Coronary artery (tissue), 2 donors: ENCODE data around the gene PLD3.

Source experiments
- DNase-seq: peaks from one replicate; pipeline ENCODE4 v3.0.0-alpha.2; 2017; ENCODE audit warnings: low spot score
- H3K27ac ChIP-seq, 2 donors: fragments of 200-600 bp; sonication (generic); one replicate each; pipeline ENCODE4 v1.5.1; 2016 to 2019
- H3K4me3 ChIP-seq: fragments of 200-600 bp; sonication (generic); 2 replicates; pipeline ENCODE4 v1.5.1; 2016; ENCODE audit warnings: mild to moderate bottlenecking, moderate library complexity
- CTCF ChIP-seq: fragments of 200-600 bp; sonication (generic); IDR thresholded peaks from one replicate; pipeline ENCODE4 v1.5.1; 2019; ENCODE audit warnings: antibody characterized with exemption

Gene PLD3

GRCh38 chr19:40395956-40396355, 47.5 kb downstream of the PLD3 start:
- no peak for TF ChIP-seq CTCF
- Histone ChIP-seq H3K27ac (no peak overlapping the region), H3K4me3 (no peak overlapping the region)
- DNase-seq = no peak

DNA sequence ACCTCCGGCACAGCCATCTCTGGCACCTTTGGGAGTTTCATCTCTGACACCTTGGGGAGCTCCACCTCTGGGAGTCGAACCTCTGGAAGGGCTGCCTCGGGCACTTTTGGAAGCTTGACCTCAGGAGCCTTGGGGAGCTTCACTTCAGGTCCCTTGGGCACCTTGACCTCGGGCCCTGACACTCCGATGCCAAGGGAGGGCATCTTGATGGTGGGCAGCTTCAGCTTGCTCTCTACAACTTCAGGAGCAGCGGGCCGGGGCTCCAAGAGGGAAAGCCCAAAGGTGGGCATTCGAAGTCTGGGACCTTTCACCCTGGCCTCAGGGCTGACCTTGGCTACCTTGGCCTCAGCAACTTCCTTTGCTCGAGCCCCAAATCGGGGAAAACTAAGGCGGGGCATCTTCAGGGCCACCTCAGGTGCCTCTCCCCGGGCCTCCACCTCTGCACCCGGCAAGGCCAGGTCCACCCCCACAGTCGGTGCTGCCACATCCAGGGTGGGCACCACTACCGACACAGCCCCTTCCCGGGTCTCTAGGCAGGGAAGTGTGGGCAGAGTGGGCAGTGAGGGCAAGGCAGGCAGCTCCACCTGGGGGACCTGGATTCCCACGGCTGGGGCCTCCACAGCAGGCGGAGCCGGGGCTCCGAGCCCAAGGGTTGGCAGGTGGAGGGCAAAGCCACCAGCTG, 48.5 kb downstream of the PLD3 start:
- TF ChIP-seq CTCF = no peak
- no peak for DNase-seq
- Histone ChIP-seq H3K27ac (no peak overlapping the region), H3K4me3 (no peak overlapping the region)

GRCh38 chr19:40397568-40397906, 49.0 kb downstream of the PLD3 start:
- Histone ChIP-seq H3K27ac (no peak overlapping the region), H3K4me3 (no peak overlapping the region)
- no peak for DNase-seq
- TF ChIP-seq CTCF = no peak

- Histone ChIP-seq H3K27ac (no peak overlapping the region), H3K4me3 (no peak overlapping the region)
- no peak for DNase-seq
- no peak for TF ChIP-seq CTCF
These were observed 50.1 kb downstream of the PLD3 start for GRCh38 chr19:40398417-40399131.

- Histone ChIP-seq H3K4me3 (no peak overlapping the region), H3K27ac (no peak overlapping the region)
- DNase-seq = no peak
- no peak for TF ChIP-seq CTCF
These were observed 52.1 kb downstream of the PLD3 start for GRCh38 chr19:40400559-40400958.

DNA sequence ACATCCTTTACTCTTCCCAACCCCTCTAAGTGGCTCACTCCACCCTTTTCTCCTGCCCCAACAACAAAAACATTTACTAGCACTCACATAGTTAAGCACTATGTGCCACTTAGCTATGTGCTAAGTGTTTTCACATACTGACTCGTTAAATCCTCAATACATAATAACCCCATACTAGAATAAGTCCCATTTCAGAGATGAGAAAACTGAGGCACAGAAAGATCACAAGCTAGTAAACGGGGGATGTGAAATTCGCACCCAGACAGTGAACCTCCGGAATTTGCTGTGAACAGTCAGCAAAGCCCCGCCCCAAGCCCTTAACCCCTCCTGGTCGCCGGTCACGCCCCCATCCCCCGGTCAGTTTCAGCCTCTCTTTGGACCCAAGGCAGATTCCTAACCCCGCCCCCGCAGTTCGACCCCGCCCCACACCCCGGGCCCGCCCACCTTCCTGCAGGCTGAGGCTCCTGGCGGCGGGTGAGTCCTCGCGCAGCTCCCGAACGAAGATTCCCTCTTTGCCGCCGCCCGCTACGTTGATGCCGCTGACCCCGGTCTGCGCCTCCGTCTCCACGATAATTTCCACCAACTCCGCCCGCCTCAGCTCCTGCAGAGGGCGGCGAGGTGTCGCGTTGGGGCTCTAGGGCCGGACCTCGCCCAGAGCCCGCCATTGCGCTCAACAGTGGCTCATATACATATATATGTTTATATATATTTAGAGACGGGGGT, 54.9 kb downstream of the PLD3 start:
- DNase-seq = peak; percentile 93

More for the DNA sequence above, 54.9 kb downstream of the PLD3 start:
- TF ChIP-seq CTCF = no peak
- Histone ChIP-seq H3K4me3 (peak overlapping the region; percentile 74), H3K27ac (peak overlapping the region; percentile 48 to 93)
